SJCRH30 (cell line): Measurements from ENCODE around the gene CAMKV. TPM values are rescaled to one million over a fixed set of nuclear protein-coding genes. Genes with fewer than 3 reads are reported as not detected.

Source experiments
- DNase-seq, 2 experiments: peaks; one replicate each; pipeline ENCODE4 v3.0.0-alpha.2; 2015 to 2020
- H3K27ac ChIP-seq: fragments of 250-450 bp; sonication (Bioruptor Pico); 2 replicates; pipeline ENCODE4 v1.5.1; 2020; ENCODE audit warnings: mild to moderate bottlenecking, moderate library complexity
- H3K27me3 ChIP-seq: fragments of 250-450 bp; sonication (Bioruptor Pico); 2 replicates; pipeline ENCODE4 v1.5.1; 2020; ENCODE audit warnings: mild to moderate bottlenecking, moderate library complexity
- H3K36me3 ChIP-seq: fragments of 250-450 bp; sonication (Bioruptor Pico); 2 replicates; pipeline ENCODE4 v1.5.1; 2020; ENCODE audit warnings: mild to moderate bottlenecking, moderate library complexity
- H3K4me1 ChIP-seq: fragments of 250-450 bp; sonication (Bioruptor Pico); 2 replicates; pipeline ENCODE4 v1.5.1; 2020; ENCODE audit warnings: mild to moderate bottlenecking, moderate library complexity
- H3K4me3 ChIP-seq: fragments of 250-450 bp; sonication (Bioruptor Pico); 2 replicates; pipeline ENCODE4 v1.5.1; 2020; ENCODE audit warnings: mild to moderate bottlenecking, moderate library complexity
- H3K9me3 ChIP-seq: fragments of 250-450 bp; sonication (Bioruptor Pico); replicated peaks from 2 replicates; pipeline ENCODE4 v1.5.1; 2020; ENCODE audit warnings: mild to moderate bottlenecking, moderate library complexity
- total RNA-seq: library from RNA; depleted of rRNA; stranded (reverse); fragments of >200 nt; shearing (Covaris generic); gene quantifications from 2 replicates; pipeline ENCODE4 v1.2.3, GENCODE V29; 2014

Gene CAMKV
- total RNA-seq, 1 experiment from 2014 or later, result not detected

DNA sequence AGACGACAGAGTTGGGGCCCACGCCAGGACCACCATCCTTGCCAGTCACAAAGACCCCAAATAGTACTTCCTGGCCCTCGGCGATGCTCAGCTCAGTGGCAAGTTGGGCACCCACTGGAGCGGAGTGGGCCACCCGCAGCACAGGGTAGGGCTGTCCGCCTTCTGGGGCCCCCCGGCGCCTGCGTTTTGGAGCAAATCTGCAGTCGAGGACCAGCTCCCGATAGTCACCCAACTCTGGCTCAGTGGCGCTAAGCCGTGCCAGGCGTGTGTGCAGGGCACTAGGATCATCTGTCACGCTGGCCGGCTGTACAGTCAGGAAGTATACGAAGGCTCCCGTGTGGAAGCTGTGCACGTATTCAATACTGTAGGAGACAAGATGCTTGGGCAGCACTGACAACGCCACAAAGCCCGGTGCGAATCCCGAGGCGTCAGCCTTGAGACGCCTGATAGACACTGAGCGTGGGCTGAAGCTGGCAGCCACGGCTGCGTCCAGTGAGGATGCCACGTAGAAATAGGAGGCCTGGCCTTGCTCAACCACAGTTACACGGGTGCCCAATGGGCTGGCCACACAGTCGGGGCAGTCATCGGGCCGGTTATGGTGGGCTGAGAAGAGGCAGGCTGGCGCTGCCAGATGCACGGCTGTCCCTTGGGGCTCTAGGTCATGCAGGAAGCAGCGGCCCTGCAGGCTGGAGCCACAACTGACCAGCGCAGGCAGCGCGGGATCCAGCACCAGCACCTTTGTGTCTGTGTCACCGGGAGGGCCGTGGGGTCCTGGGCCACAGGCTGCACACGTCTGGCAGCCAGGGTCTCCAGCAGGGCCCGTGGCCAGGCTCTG is 33.0 kb upstream of the CAMKV start:
- Histone ChIP-seq H3K9me3 (no peaks in the 10 kb centered on the region), H3K4me3 (no peak overlapping the region), H3K4me1 (no peaks in the 10 kb centered on the region), H3K27me3 (no peaks in the 10 kb centered on the region), H3K36me3 (no peaks in the 10 kb centered on the region), H3K27ac (no peak overlapping the region)
- no peak for DNase-seq

DNA sequence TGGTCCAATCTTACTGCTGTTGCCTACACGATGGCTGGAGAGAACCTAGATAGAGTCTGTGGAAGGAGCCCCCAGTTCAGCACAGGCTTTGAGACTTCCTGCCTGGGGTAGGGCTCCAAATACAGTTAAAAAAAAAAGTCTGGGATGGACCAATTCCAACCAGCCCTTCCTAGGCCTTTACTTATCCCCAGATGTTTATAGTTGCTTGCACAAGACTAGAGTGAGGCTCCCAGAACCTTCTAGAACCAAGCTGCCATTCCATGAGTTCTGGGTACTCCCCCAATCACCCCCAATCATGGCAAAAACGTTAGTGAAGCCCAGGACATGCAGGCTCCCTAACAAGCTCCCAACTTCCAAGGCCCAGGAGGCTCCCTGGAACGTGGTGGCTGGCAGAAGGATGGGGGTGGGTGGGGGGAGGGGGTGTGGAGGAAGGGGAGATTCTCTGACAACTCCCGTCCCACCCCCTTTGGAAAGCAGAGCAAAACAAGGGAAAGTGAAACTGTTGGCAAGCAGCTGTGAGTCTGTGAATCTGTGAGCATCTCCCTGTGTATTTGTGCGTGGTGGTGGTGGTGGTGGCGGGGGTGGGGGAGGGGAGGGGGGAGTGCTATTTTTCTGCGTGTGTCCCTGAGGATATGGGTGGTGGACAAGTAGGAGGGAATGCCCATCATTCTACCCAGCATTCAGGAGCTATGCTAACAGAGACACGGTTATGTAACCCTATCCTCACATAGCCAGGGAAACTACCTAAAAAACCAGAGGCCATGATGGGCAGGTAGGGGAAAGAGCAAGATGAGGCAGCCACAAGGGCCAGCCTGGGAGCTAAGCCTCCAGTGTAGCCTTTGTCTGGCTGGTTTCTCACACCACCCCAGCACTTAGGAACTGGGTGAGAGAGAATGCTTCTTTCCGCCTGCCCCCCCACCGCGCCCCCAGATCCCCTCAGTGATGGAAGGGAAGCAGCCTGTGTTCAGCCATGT is 31.9 kb upstream of the CAMKV start:
- no peaks in the 10 kb centered on the region for H3K9me3 ChIP-seq
- H3K27me3 ChIP-seq, result no peaks in the 10 kb centered on the region
- no peak overlapping the region for H3K27ac ChIP-seq
- H3K4me1 ChIP-seq, result no peaks in the 10 kb centered on the region
- no peaks in the 10 kb centered on the region for H3K36me3 ChIP-seq
- H3K4me3 ChIP-seq, result no peak overlapping the region
- no peak for DNase-seq

DNA sequence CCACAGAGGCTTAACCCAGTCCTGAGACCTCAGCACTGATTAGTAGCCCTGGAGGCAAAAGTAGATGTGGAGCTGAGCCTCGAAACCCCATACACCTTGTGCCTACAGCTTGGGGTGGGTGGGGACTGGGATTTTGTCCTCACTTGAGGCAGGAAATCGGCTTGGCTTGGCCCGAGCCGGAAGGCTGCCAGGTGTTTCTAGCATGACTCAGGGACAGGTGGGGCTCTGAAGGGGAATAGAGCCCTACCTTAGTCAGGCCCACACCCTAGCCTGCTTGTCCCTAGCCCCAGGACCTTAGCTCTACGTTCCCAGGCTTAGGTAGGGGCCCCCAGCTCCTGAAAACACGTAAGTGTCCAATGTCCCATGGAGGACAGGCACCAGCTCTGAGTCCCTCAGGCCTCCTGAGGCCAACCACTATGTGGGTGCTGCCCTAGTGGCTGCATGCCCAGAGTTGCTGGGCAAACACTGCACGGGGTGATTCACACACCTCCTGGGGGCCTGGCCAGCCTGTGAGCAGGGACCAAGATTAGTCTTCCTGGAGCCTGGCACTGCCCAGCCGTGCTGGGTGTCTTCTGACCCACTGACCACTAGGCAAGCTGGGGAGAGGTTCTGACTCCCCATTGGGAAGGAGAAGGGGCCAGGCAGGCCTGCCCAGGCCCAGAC is 30.9 kb upstream of the CAMKV start:
- DNase-seq, result no peak
- no peak overlapping the region for H3K4me3 ChIP-seq
- no peaks in the 10 kb centered on the region for H3K27me3 ChIP-seq
- no peaks in the 10 kb centered on the region for H3K9me3 ChIP-seq
- no peaks in the 10 kb centered on the region for H3K4me1 ChIP-seq
- no peaks in the 10 kb centered on the region for H3K36me3 ChIP-seq
- H3K27ac ChIP-seq, result no peak overlapping the region

DNA sequence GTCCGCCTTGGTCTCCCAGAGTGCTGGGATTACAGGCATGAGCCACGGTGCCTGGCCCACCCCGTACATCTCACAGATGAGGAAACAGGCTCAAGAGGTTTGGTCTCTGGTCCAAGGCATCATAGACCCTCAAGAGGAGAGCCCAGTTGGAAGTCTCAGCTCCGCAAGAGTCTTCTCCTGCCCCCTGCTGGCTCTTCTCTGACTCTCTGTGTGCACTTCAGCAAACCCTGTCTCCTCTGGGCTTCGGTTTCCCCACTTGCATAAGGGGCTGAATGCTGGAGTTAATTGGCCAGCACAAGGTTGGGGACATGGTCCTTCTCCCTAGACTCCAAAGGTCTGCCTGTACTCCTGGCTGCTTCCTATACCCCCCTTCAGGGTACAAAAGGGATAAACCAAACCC is 30.1 kb upstream of the CAMKV start:
- Histone ChIP-seq H3K36me3 (no peaks in the 10 kb centered on the region), H3K27me3 (no peaks in the 10 kb centered on the region), H3K9me3 (no peaks in the 10 kb centered on the region), H3K4me3 (no peak overlapping the region), H3K4me1 (no peaks in the 10 kb centered on the region), H3K27ac (no peak overlapping the region)
- peak; percentile 17 to 54 for DNase-seq

DNA sequence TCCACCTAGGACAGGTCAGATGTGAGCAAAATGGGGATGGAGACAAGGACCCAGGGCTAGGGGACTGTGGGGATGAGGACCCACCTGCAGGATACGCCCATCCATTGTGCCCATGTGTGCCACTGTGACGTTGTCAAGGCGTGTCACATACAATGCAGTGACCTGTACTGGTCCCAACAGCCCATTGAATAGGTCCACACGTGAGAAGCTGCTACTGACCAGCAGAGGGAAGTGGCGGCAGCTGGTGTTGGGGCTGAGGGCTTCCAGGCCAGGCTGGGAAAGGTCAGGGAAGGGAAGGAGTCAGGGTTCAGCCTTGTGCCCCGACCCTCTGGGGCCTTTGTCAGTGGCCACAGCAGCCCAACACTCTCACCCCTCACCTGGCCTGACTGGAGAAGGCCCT is 29.3 kb upstream of the CAMKV start:
- H3K4me1 ChIP-seq, result no peaks in the 10 kb centered on the region

DNA sequence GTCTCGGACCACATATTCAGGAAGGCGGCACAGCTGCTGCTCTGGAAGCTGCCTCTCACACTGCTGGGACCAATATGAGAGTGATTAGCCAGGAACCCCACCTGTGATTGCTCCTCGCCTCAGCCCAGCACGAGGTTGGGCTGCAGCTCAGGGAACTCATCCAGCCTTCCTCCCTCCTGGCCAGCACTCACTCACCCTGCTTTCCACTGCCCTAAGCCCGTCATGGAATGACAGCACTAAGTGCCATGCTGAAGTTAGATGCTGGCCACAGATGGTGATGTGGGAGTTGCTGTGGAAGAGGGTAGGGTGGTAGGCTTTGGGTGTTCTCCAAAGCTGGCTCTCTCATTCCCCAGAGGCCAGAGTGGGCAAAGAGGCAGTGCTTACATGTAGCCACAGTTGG is 26.6 kb upstream of the CAMKV start:
- Histone ChIP-seq H3K9me3 (no peaks in the 10 kb centered on the region), H3K27me3 (no peaks in the 10 kb centered on the region), H3K4me3 (no peak overlapping the region), H3K4me1 (no peaks in the 10 kb centered on the region), H3K27ac (no peak overlapping the region), H3K36me3 (no peaks in the 10 kb centered on the region)
- no peak for DNase-seq

More for the DNA sequence above, 29.3 kb upstream of the CAMKV start:
- Histone ChIP-seq H3K9me3 (no peaks in the 10 kb centered on the region), H3K36me3 (no peaks in the 10 kb centered on the region), H3K27ac (no peak overlapping the region), H3K27me3 (no peaks in the 10 kb centered on the region), H3K4me3 (no peak overlapping the region)
- DNase-seq, result no peak

DNA sequence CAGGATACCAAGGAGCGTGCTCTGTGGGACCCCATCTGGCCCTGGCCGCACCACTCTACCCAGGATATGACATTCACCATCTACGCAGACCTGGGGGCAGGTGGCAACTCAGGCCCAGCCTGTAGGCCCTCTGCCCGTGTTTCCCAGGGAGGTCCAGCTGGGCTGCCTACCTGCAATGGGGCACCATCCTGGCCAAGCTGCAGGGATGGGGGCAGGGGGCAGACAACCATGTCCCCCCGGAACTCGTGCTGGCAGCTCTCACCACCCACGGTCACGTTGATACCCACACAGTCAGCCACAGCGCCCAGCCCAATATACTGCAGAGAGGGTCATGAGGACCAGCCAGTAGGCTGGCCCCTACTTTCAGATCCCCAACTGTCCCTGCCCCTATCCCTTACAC is 26.1 kb upstream of the CAMKV start:
- Histone ChIP-seq H3K27me3 (no peaks in the 10 kb centered on the region), H3K4me3 (no peak overlapping the region)
- no peak for DNase-seq

DNA sequence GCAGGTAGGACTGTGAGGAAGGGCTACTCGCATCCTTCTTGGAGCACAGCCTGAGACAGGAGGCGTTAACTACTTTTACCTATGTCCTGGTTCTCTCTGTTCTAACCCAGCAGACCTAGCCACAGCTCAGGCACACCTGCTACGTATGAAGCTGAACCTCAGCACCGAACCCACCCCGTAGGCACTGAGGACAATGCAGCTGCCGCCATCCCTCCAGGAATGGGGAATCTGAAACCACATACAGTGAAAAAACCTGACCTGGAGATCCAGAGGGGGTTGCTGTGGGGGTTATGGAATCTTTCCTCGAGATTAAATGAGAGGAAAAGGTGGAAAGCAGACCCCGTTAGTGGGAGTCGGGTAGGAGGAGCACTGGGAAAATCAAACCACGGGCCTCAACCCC is 19.6 kb upstream of the CAMKV start:
- peak; percentile 40 to 73 for DNase-seq
- no peaks in the 10 kb centered on the region for H3K9me3 ChIP-seq
- H3K27me3 ChIP-seq, result no peaks in the 10 kb centered on the region
- no peaks in the 10 kb centered on the region for H3K36me3 ChIP-seq
- no peak overlapping the region for H3K27ac ChIP-seq
- peaks cover 11% of the 10 kb centered on the region for H3K4me1 ChIP-seq
- no peak overlapping the region for H3K4me3 ChIP-seq

More for the DNA sequence above, 26.1 kb upstream of the CAMKV start:
- H3K9me3 ChIP-seq, result no peaks in the 10 kb centered on the region
- no peak overlapping the region for H3K27ac ChIP-seq
- no peaks in the 10 kb centered on the region for H3K36me3 ChIP-seq
- no peaks in the 10 kb centered on the region for H3K4me1 ChIP-seq

DNA sequence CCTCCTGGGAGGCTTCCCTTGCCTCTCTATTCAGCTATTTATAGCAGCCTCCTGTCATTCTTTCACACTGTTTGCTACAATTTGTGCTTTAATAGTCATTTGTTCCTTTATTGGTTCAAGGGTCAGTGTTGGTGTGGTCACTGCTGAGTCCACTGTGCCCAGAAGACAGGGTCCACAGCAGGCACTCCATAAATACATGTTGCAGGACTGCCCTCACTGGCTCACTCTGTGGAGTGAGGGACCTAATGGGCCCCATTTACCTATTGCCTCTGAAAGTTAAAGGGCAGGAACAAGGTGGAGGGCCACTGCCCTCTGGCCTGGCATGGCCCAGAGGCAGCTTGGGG is 17.2 kb upstream of the CAMKV start:
- Histone ChIP-seq H3K27ac (no peak overlapping the region), H3K4me3 (no peak overlapping the region), H3K9me3 (no peaks in the 10 kb centered on the region), H3K27me3 (no peaks in the 10 kb centered on the region), H3K36me3 (no peaks in the 10 kb centered on the region), H3K4me1 (peaks cover 11% of the 10 kb centered on the region)
- no peak for DNase-seq

DNA sequence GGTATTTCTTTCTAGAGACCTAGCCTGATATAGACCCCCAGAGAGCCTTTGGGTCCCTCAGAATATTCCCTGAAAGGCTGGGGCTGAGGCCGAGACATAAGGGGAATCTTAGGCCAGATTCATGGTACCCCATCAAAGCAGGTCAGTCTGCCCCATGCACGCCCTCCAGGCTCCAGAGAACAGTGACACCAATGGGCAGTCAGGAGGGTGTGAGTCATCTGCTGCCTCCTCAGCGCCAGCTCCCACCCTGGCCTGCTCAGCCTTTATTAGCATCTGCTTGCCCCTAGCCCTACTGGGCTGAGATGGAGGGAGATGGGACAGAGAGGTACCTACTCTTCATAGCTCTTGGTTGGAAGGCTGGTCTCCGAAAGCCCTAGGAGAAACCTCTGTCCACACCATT is 14.3 kb upstream of the CAMKV start:
- H3K4me1 ChIP-seq, result peaks cover 4% of the 10 kb centered on the region; the same call in 1 of the 2 replicates
- H3K9me3 ChIP-seq, result no peaks in the 10 kb centered on the region
- no peak overlapping the region for H3K4me3 ChIP-seq
- no peaks in the 10 kb centered on the region for H3K27me3 ChIP-seq
- DNase-seq, result no peak
- H3K27ac ChIP-seq, result no peak overlapping the region
- H3K36me3 ChIP-seq, result no peaks in the 10 kb centered on the region

DNA sequence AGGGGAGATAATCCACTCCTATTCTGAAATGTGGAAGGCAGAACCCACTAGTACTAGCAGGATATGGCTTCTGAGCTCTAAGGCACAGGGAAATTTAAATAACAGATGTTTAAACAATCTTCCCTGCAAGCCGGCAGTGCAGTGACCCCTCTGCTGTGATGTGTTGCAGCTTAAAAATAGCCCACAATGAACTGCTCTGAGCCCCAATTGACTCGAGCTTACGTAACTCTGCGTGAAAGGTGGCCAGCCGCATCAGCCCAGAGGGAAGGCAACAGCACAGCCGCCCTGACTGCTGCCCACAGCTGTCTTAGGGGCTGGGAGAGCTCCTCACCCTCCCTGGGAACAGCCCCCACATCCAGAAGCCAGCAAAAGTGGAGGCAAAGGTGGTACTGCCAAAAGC is 12.5 kb upstream of the CAMKV start:
- H3K36me3 ChIP-seq, result no peaks in the 10 kb centered on the region
- H3K27me3 ChIP-seq, result no peaks in the 10 kb centered on the region
- H3K4me3 ChIP-seq, result no peak overlapping the region
- no peak overlapping the region for H3K27ac ChIP-seq
- H3K4me1 ChIP-seq, result peaks cover 3% of the 10 kb centered on the region; the same call in 1 of the 2 replicates
- DNase-seq, result peak; percentile 50 to 57
- H3K9me3 ChIP-seq, result no peaks in the 10 kb centered on the region

DNA sequence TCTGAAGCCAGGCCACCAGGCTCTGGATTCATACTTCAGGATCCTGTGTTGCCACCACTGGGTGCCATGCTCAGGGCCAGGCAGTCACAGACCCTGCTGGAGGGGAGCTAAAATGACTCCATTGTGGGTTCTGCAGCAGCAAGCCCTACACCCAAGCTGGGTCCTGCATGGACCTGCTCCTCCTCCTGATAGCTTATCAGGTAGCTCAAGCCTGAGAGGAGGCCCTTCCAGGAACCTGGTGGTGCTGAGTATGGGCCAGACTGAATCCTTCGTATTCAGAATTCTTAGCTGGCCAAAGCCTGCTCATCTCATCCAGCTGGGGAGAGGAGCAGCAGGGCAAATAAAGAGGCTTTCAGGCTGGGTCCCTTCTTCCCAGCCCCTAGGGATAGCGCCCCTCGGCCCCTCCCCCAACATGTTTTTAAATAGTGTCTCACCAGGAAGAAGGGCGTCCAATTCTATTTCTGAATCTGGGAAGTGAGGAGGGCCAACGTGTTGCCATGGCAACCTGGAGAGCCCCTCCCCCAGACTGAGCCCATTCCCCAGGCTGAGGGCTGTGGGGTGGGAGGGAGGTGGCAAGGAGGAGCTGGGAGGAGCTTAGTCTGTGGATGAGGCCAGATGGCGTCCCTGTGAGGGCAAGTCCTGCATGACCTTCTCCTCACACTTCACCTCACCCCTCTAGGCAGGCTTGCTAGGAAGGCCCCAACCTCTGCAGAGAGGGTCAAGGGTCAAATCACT is 11.0 kb upstream of the CAMKV start:
- DNase-seq, result no peak
- no peak overlapping the region for H3K4me3 ChIP-seq
- no peaks in the 10 kb centered on the region for H3K36me3 ChIP-seq
- H3K27ac ChIP-seq, result no peak overlapping the region
- H3K4me1 ChIP-seq, result peaks cover 3% of the 10 kb centered on the region; the same call in 1 of the 2 replicates
- no peaks in the 10 kb centered on the region for H3K9me3 ChIP-seq
- no peaks in the 10 kb centered on the region for H3K27me3 ChIP-seq

DNA sequence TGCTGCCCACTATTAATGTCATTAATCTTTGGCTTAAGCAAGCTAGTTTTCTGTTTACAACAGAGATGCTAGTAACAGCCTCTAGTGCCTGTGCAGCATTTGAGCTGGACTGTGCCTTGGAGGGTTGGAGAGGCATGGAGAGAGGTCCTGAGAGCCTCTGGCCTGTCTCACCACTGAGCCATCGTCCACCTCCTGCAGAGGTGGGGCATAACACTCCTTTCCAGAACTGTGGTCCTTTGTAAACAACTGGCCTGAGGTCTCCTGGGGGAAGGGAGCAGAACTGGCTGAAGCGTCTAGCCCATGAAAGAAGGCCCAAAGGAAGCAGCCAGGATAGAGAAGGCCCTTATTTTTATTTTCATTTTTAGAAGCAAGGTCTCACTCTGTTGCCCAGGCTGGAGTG is 10.0 kb upstream of the CAMKV start:
- peaks cover 3% of the 10 kb centered on the region; the same call in 1 of the 2 replicates for H3K4me1 ChIP-seq
- no peaks in the 10 kb centered on the region for H3K36me3 ChIP-seq
- no peaks in the 10 kb centered on the region for H3K9me3 ChIP-seq
- no peak overlapping the region for H3K27ac ChIP-seq
- DNase-seq, result no peak
- no peak overlapping the region for H3K4me3 ChIP-seq
- H3K27me3 ChIP-seq, result no peaks in the 10 kb centered on the region

DNA sequence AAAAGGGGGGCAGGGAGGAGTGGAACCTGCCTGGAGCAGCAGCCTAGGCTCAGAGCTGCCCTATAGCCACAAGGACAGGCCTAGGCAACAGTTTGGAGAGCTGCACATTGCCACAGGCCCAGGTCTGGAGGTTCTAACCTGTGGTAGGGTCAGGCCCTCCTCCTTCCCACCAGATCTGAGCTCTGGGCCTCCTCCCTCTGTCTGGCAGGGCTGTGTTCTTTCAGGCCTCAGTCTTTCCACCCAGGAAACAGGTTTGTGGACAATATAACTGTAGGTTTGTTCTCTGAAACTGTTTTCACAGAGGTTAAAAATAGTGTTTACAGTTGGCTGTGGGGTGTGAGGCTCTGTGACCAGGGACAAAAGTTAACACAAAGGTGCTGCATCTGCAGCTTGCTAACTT is 9.0 kb upstream of the CAMKV start:
- Histone ChIP-seq H3K4me3 (no peak overlapping the region), H3K4me1 (peaks cover 3% of the 10 kb centered on the region; the same call in 1 of the 2 replicates), H3K36me3 (no peaks in the 10 kb centered on the region), H3K9me3 (no peaks in the 10 kb centered on the region), H3K27ac (no peak overlapping the region), H3K27me3 (no peaks in the 10 kb centered on the region)
- no peak for DNase-seq
